ENCODE data around the gene FAM237B. TPM values are rescaled to one million over a fixed set of nuclear protein-coding genes. Genes with fewer than 3 reads are reported as not detected.

FAM237B gene
- total RNA-seq, 4 donors from 2014 or later, result not detected

- Histone ChIP-seq H3K4me3 (no peak overlapping the region), H3K27ac (no peak overlapping the region), H3K4me1 (no peaks in the 10 kb centered on the region), H3K27me3 (no peaks in the 10 kb centered on the region), H3K9me3 (no peaks in the 10 kb centered on the region), H3K36me3 (no peaks in the 10 kb centered on the region)
- ATAC-seq (no peak), DNase-seq (no peak)
- TF ChIP-seq POLR2A (IDR thresholded peaks at IDR 0.05), result no peak
- no peak for TF ChIP-seq CTCF (IDR thresholded peaks at IDR 0.05 in 4 of 5, conservative IDR thresholded peaks at IDR 0.05 in 1 of 5)
- intact Hi-C loops (cut with DNase I; ENCODE audit: low total_unique reads) (no loop called here), in situ Hi-C loops (cut with MboI; ENCODE audit: low sequenced_read_pairs in 4 of 4) (no loop called here)
Measured at GRCh38 chr7:90298145-90299038, 22.7 kb downstream of the FAM237B start.

DNA sequence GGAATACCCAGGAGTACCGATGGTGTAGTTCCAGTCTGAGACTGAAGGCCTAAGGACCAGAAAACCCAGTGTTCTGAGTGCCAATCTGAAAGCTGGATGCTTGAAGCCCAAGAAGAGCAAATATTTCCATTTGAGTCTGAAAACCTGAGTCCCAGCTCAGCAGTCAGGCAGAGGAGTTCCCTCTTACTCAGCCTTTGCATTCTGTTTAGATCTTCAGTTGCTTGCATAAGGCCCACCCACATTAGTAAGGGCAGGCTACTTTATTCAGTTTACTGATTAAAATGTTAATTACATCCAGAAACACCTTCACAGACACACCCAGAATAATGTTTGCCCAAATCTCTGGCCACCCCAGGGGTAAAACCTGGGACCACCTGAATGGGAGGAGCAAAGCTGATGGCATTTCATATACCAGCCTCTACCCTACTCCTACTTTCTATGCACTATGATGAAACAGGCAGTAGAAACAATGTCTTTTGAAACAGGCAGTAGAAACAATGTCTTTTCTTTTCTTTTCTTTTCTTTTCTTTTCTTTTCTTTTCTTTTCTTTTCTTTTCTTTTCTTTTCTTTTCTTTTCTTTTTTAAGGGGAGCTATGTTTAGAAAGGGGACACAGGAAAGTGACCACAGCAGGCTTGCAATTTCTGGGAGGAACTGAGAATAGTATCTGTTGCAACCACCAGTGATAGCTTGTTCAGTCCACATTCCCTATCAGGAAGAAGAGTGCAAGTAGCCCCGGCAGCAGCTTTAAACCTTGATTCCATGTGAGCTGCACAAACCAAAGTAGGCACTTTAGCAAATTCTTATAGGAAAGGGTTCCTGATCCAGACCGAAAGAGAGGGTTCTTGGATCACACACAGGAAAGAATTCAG, 30.6 kb downstream of the FAM237B start:
- Histone ChIP-seq H3K4me3 (no peak overlapping the region), H3K36me3 (peaks cover 0 to 3% of the 10 kb centered on the region in 2 donors), H3K27me3 (no peaks in the 10 kb centered on the region), H3K4me1 (no peaks in the 10 kb centered on the region), H3K27ac (no peak overlapping the region), H3K9me3 (no peaks in the 10 kb centered on the region)
- DNase-seq (no peak), ATAC-seq (no peak)
- intact Hi-C loops (cut with DNase I; ENCODE audit: low total_unique reads) (no loop called here), in situ Hi-C loops (cut with MboI; ENCODE audit: low sequenced_read_pairs in 4 of 4) (no loop called here)
- TF ChIP-seq CTCF (IDR thresholded peaks at IDR 0.05 in 4 of 5, conservative IDR thresholded peaks at IDR 0.05 in 1 of 5), result no peak
- TF ChIP-seq POLR2A (IDR thresholded peaks at IDR 0.05), result no peak

DNA sequence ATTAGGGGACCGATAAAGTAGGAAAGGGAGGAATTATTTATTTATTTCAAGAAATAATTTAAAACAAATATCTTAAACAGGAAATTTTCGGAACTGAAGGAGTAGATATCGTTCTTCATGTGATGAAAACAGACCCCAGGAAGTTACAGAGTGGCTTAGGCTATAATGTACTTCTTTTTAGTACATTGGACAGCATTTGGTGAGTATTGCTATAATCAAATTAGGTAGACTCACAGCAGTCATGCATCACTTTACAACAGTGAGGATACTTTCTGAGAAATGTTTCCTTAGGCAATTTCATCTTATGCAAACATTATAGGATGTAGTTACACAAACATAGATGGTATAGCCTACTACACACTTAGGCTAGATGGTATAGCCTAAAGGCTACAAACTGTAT, 33.0 kb downstream of the FAM237B start:
- H3K4me1 ChIP-seq, result no peaks in the 10 kb centered on the region
- no peak for DNase-seq
- intact Hi-C loops (cut with DNase I; ENCODE audit: low total_unique reads) (no loop called here), in situ Hi-C loops (cut with MboI; ENCODE audit: low sequenced_read_pairs in 4 of 4) (no loop called here)
- no peak overlapping the region for H3K27ac ChIP-seq
- H3K4me3 ChIP-seq, result no peak overlapping the region
- H3K9me3 ChIP-seq, result no peaks in the 10 kb centered on the region
- H3K36me3 ChIP-seq, result peaks cover 0 to 3% of the 10 kb centered on the region in 2 donors
- no peak for ATAC-seq
- H3K27me3 ChIP-seq, result no peaks in the 10 kb centered on the region
- TF ChIP-seq CTCF (IDR thresholded peaks at IDR 0.05 in 4 of 5, conservative IDR thresholded peaks at IDR 0.05 in 1 of 5), result no peak
- no peak for TF ChIP-seq POLR2A (IDR thresholded peaks at IDR 0.05)

- intact Hi-C loops (cut with DNase I; ENCODE audit: low total_unique reads) (no loop called here), in situ Hi-C loops (cut with MboI; ENCODE audit: low sequenced_read_pairs in 4 of 4) (no loop called here)
- no peak for TF ChIP-seq POLR2A (IDR thresholded peaks at IDR 0.05)
- TF ChIP-seq CTCF (IDR thresholded peaks at IDR 0.05 in 4 of 5, conservative IDR thresholded peaks at IDR 0.05 in 1 of 5), result no peak
- Histone ChIP-seq H3K4me3 (no peak overlapping the region), H3K36me3 (no peaks in the 10 kb centered on the region), H3K4me1 (no peaks in the 10 kb centered on the region), H3K27me3 (no peaks in the 10 kb centered on the region), H3K9me3 (no peaks in the 10 kb centered on the region), H3K27ac (no peak overlapping the region)
- no peak for ATAC-seq
- no peak for DNase-seq
Measured at GRCh38 chr7:90276033-90276728, 44.9 kb downstream of the FAM237B start.

Measured in gastrocnemius medialis (tissue), 4 donors.